Left lung (tissue), 10 donors: ENCODE measurements around the gene CARS1. TPM values are rescaled to one million over a fixed set of nuclear protein-coding genes. Genes with fewer than 3 reads are reported as not detected.

Experiments
- ATAC-seq: fragments of 200-7000 bp; cut with Tn5 transposase; one replicate; pipeline ENCODE4 v1.9.1; 2020; ENCODE audit warnings: moderate library complexity
- DNase-seq, 4 donors: peaks; one replicate each; pipeline ENCODE4 v3.0.0-alpha.2; 2013 to 2020
- H3K27ac ChIP-seq, 2 donors: fragments of 200-600 bp; sonication (generic) in 1 of 2; one replicate each; pipeline versions ENCODE4 v1.5.0 to v1.8.0; 2020 to 2021
- H3K27me3 ChIP-seq, 2 donors: fragments of 200-600 bp; sonication (generic) in 1 of 2; one replicate each; pipeline versions ENCODE4 v1.5.0 to v1.8.0; 2020 to 2021
- H3K36me3 ChIP-seq, 2 donors: fragments of 200-600 bp; sonication (generic) in 1 of 2; one replicate each; pipeline versions ENCODE4 v1.5.0 to v1.8.0; 2020 to 2021
- H3K4me1 ChIP-seq, 2 donors: fragments of 200-600 bp; one replicate each; pipeline ENCODE4 v1.8.0; 2021
- H3K4me3 ChIP-seq, 2 donors: fragments of 200-600 bp; sonication (generic) in 1 of 2; one replicate each; pipeline versions ENCODE4 v1.5.0 to v1.8.0; 2020 to 2021; ENCODE audit warnings: mild to moderate bottlenecking in 1 of 2
- H3K9me3 ChIP-seq, 2 donors: fragments of 200-600 bp; sonication (generic) in 1 of 2; one replicate each; pipeline versions ENCODE4 v1.5.0 to v1.8.0; 2020 to 2021
- intact Hi-C, 2 donors: fragments of 100-400 bp; cut with DNase I; formaldehyde crosslinking; loops; one replicate each; pipeline versions ENCODE4 v1.11.2 to v1.14.2; 2022
- polyA plus RNA-seq, 6 donors: library from polyadenylated mRNA; unstranded; fragments of 120-200 nt; gene quantifications; one replicate each; pipeline ENCODE4 v1.2.1, GENCODE V29; 2013; ENCODE audit not compliant: insufficient read length in 6 of 6
- total RNA-seq, 2 donors: library from RNA; stranded (reverse); fragmentation: NEBNext Ultra II Directional; extraction: Animal tissue kit (Norgen Biotek cat#: 25700); gene quantifications; one replicate each; pipeline ENCODE4 v1.2.1, GENCODE V29; 2021
- TF ChIP-seq, protein P1 (sequence below), 2 donors: fragments of 200-600 bp; sonication (generic) in 1 of 2; IDR thresholded peaks; one replicate each; pipeline versions ENCODE4 v1.5.0 to v1.8.0; 2021; ENCODE audit warnings: antibody characterized with exemption in 2 of 2
- donor health status: DM: no; HTN: yes; CAD: no.
- donor health status: DM: no; HTN: no; CAD: no.

CARS1 gene
- total and polyA plus RNA-seq, 8 donors = 28.3 to 49.9 (median 31.4) TPM

DNA sequence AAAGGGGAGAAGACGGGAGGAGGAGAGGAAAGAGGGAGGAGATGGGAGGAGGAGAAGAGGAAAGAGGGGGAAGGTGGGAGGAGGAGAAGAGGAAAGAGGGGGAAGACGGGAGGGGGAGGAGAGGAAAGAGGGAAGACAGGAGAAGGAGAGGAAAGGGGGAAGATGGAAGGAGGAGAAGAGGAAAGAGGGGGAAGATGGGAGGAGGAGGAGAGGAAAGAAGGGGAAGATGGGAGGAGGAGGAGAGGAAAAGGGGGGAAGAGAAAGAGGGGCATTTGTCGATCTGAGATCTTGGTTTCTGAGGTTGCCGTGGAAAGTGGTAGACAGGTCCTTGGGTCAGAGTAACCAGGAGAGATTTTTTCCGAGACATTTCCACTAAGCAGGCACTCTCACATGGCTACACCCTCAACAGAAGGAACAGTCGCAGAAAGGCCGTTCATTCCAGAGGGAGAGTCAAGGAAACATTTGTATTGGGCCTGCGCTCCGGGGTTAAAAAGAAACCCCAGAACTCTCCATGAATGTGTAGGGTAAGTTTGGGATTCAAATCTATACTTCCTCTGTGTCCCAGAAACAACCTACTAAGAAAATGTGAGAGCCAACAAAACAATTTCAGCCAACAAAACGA lies 39.8 kb upstream of the CARS1 start:
- Histone ChIP-seq H3K36me3 (peaks cover 0 to 62% of the 10 kb centered on the region in 2 donors), H3K4me3 (no peak overlapping the region), H3K27ac (no peak overlapping the region), H3K27me3 (no peaks in the 10 kb centered on the region), H3K4me1 (peaks cover 0 to 33% of the 10 kb centered on the region in 2 donors), H3K9me3 (no peaks in the 10 kb centered on the region)
- DNase-seq (no peak), ATAC-seq (no peak)
- TF ChIP-seq, protein P1, sequence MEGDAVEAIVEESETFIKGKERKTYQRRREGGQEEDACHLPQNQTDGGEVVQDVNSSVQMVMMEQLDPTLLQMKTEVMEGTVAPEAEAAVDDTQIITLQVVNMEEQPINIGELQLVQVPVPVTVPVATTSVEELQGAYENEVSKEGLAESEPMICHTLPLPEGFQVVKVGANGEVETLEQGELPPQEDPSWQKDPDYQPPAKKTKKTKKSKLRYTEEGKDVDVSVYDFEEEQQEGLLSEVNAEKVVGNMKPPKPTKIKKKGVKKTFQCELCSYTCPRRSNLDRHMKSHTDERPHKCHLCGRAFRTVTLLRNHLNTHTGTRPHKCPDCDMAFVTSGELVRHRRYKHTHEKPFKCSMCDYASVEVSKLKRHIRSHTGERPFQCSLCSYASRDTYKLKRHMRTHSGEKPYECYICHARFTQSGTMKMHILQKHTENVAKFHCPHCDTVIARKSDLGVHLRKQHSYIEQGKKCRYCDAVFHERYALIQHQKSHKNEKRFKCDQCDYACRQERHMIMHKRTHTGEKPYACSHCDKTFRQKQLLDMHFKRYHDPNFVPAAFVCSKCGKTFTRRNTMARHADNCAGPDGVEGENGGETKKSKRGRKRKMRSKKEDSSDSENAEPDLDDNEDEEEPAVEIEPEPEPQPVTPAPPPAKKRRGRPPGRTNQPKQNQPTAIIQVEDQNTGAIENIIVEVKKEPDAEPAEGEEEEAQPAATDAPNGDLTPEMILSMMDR (IDR thresholded peaks at IDR 0.05) = no peak
- intact Hi-C loops = no loop called here

DNA sequence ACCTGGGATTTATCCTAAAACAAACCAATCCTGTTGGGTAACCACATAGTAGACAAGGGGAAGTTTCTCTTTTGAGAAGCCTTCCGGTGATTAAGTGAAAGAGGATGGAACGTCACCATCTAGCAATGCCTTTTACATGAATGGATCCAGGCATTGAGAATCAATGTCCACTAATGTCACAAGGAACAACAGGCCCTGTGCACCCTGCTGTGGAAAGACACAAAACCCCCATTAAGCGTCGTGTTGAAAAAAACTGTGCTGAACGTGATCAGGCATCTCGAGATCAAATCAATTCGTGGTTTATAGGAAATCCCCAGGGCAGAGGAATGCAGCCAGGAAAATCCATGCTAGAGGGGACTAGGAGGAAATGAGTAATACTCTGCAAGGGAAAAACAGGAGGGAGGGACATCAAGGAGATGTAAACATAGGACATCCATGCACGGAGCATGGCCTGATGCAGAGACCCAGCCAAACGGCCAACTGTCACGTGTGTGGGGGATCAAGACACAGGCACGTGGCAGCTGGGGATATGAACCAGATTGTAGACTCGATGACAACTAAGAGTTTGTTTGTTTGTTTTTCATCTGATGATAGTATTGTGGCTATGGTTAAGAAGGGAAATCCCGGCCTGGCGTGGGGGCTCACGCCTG lies 38.6 kb upstream of the CARS1 start:
- peak overlapping the region; percentile 21 to 62 for H3K27ac ChIP-seq
- H3K4me1 ChIP-seq = peaks cover 0 to 30% of the 10 kb centered on the region in 2 donors
- peak in 2 of 4 donors; percentile 36 to 68 for DNase-seq

GRCh38 chr11:3094223-3094824 lies 37.1 kb upstream of the CARS1 start:
- peak overlapping the region in 1 of 2 donors; percentile 2 for H3K27ac ChIP-seq

More for the DNA sequence above, 38.6 kb upstream of the CARS1 start:
- Histone ChIP-seq H3K36me3 (peaks cover 0 to 54% of the 10 kb centered on the region in 2 donors), H3K4me3 (no peak overlapping the region), H3K9me3 (no peaks in the 10 kb centered on the region), H3K27me3 (no peaks in the 10 kb centered on the region)
- intact Hi-C loops = no loop called here
- ATAC-seq = peak; percentile 26
- TF ChIP-seq, protein P1 (IDR thresholded peaks at IDR 0.05) = no peak

GRCh38 chr11:3093281-3094191 lies 36.3 kb upstream of the CARS1 start:
- no peak for ATAC-seq
- TF ChIP-seq, protein P1 (IDR thresholded peaks at IDR 0.05) = no peak
- intact Hi-C loops = loop anchor here in 1 of 2 donors (5.0 kb wide), 1 partner anchor 56 kb away; no protein-coding TSS in a partner anchor
- no peaks in the 10 kb centered on the region for H3K27me3 ChIP-seq
- peaks cover 0 to 61% of the 10 kb centered on the region in 2 donors for H3K36me3 ChIP-seq
- no peaks in the 10 kb centered on the region for H3K9me3 ChIP-seq
- peak in 1 of 4 donors; percentile 75 for DNase-seq
- H3K4me1 ChIP-seq = peaks cover 0 to 16% of the 10 kb centered on the region in 2 donors
- no peak overlapping the region for H3K4me3 ChIP-seq
- peak overlapping the region in 1 of 2 donors; percentile 2 for H3K27ac ChIP-seq

More at GRCh38 chr11:3094223-3094824, 37.1 kb upstream of the CARS1 start:
- peaks cover 0 to 56% of the 10 kb centered on the region in 2 donors for H3K36me3 ChIP-seq
- TF ChIP-seq, protein P1 (IDR thresholded peaks at IDR 0.05) = no peak
- peaks cover 0 to 19% of the 10 kb centered on the region in 2 donors for H3K4me1 ChIP-seq
- no peak overlapping the region for H3K4me3 ChIP-seq
- DNase-seq (no peak), ATAC-seq (no peak)
- no peaks in the 10 kb centered on the region for H3K27me3 ChIP-seq
- intact Hi-C loops = loop anchor here in 1 of 2 donors (5.0 kb wide), 1 partner anchor 57 kb away; no protein-coding TSS in a partner anchor
- no peaks in the 10 kb centered on the region for H3K9me3 ChIP-seq
